HepG2 (cell line): ENCODE data around the gene HOXD1. TPM values are rescaled to one million over a fixed set of nuclear protein-coding genes. Genes with fewer than 3 reads are reported as not detected.

ENCODE experiments used
- ETV6 ChIP-seq: sonication (generic); formaldehyde crosslinking; conservative IDR thresholded peaks from 2 replicates; pipeline ENCODE4 v1.4.0; 2020; ENCODE audit warnings: missing genetic modification reagents
- FOXA3 ChIP-seq: IDR thresholded peaks from 2 replicates; pipeline ENCODE4 v1.6.1; 2016; ENCODE audit warnings: missing genetic modification reagents, missing compliant biosample characterization
- FOXK2 ChIP-seq: fragments of 450-650 bp; IDR thresholded peaks from 2 replicates; pipeline ENCODE4 v1.6.1; 2016
- FUBP1 ChIP-seq: sonication (generic); formaldehyde crosslinking; IDR thresholded peaks from 2 replicates; pipeline ENCODE4 v1.5.1; 2020; ENCODE audit warnings: missing genetic modification reagents, mild to moderate bottlenecking, borderline replicate concordance
- GTF2F1 ChIP-seq: fragments of 150-350 bp; IDR thresholded peaks from 2 replicates; pipeline ENCODE4 v1.6.1; 2014; ENCODE audit warnings: low read length
- HMG20A ChIP-seq: IDR thresholded peaks from 2 replicates; pipeline ENCODE4 v1.6.1; 2016; ENCODE audit warnings: borderline replicate concordance
- HOXA9 ChIP-seq: sonication (generic); formaldehyde crosslinking; IDR thresholded peaks from 2 replicates; pipeline ENCODE4 v1.8.1; 2022; ENCODE audit warnings: missing genetic modification reagents, mild to moderate bottlenecking, moderate library complexity, borderline replicate concordance
- NCOR1 ChIP-seq: fragments of 200-600 bp; sonication (generic); IDR thresholded peaks from 2 replicates; pipeline ENCODE4 v1.7.0; 2017; ENCODE audit warnings: antibody characterized with exemption, low read length, borderline replicate concordance
- SALL1 ChIP-seq: sonication (generic); formaldehyde crosslinking; IDR thresholded peaks from 2 replicates; pipeline ENCODE4 v1.8.0; 2022; ENCODE audit warnings: mild to moderate bottlenecking, missing genetic modification reagents
- TEF ChIP-seq: sonication (generic); formaldehyde crosslinking; IDR thresholded peaks from 2 replicates; pipeline ENCODE4 v1.5.0; 2020; ENCODE audit warnings: missing genetic modification reagents
- ZFY ChIP-seq: sonication (generic); formaldehyde crosslinking; IDR thresholded peaks from 2 replicates; pipeline ENCODE4 v1.4.0; 2020; ENCODE audit warnings: missing genetic modification reagents
- ZNF24 ChIP-seq: fragments of 450-650 bp; IDR thresholded peaks from 2 replicates; pipeline ENCODE4 v1.6.1; 2017; ENCODE audit warnings: antibody characterized with exemption, mild to moderate bottlenecking
- ZNF253 ChIP-seq: sonication (generic); formaldehyde crosslinking; IDR thresholded peaks from 2 replicates; pipeline ENCODE4 v1.8.0; 2022; ENCODE audit warnings: mild to moderate bottlenecking, missing genetic modification reagents, borderline replicate concordance
- ZNF274 ChIP-seq: sonication (generic); formaldehyde crosslinking; IDR thresholded peaks from 2 replicates; pipeline ENCODE4 v1.5.1; 2020; ENCODE audit warnings: mild to moderate bottlenecking, missing genetic modification reagents
- ZNF354B ChIP-seq: sonication (generic); formaldehyde crosslinking; IDR thresholded peaks from 2 replicates; pipeline ENCODE4 v1.8.0; 2022; ENCODE audit warnings: mild to moderate bottlenecking, missing genetic modification reagents
- ZNF639 ChIP-seq: conservative IDR thresholded peaks from 2 replicates; pipeline ENCODE4 v1.6.1; 2018; ENCODE audit warnings: missing genetic modification reagents
- ZNF737 ChIP-seq: sonication (generic); formaldehyde crosslinking; IDR thresholded peaks from 2 replicates; pipeline ENCODE4 v1.5.0; 2020; ENCODE audit warnings: missing genetic modification reagents, mild to moderate bottlenecking, borderline replicate concordance
- polyA plus RNA-seq, 8 experiments: library from polyadenylated mRNA; depleted of rRNA in 3 of 8; stranded (reverse) in 7 of 8; unstranded in 1 of 8; fragments of >200 nt; fragmentation: Illumina TruSeq in 4 of 8; extraction: Trizol in 4 of 8; gene quantifications; 2 replicates each; pipeline versions ENCODE4 v1.2.1 to v1.2.3, GENCODE V29; 2011 to 2016; ENCODE audit warnings: low read depth in 4 of 8, missing spikeins in 1 of 8, mixed read lengths in 1 of 8; ENCODE audit not compliant: insufficient read depth in 1 of 8
- total RNA-seq, 5 experiments: library from RNA; depleted of rRNA; stranded (reverse); fragments of >200 nt; fragmentation: Illumina TruSeq; extraction: Trizol; gene quantifications; 2 replicates each; pipeline ENCODE4 v1.2.3, GENCODE V29; 2016; ENCODE audit warnings: low read depth in 1 of 5
- TF ChIP-seq, protein P1 (sequence below): sonication (generic); formaldehyde crosslinking; IDR thresholded peaks from 2 replicates; pipeline ENCODE4 v1.8.1; 2023; ENCODE audit warnings: mild to moderate bottlenecking, moderate library complexity, missing genetic modification reagents
- TF ChIP-seq, protein P2 (sequence below): sonication (generic); formaldehyde crosslinking; IDR thresholded peaks from 2 replicates; pipeline ENCODE4 v1.4.0; 2020; ENCODE audit warnings: missing genetic modification reagents, mild to moderate bottlenecking, borderline replicate concordance
- TF ChIP-seq, protein P3 (sequence below), 2 experiments: sonication (generic) in 1 of 2; formaldehyde crosslinking in 1 of 2; IDR thresholded peaks; 2 replicates each; pipeline versions ENCODE4 v1.5.1 to v1.6.1; 2011 to 2020; ENCODE audit warnings: borderline replicate concordance in 1 of 2, low read depth in 1 of 2, low read length in 1 of 2, mild to moderate bottlenecking in 1 of 2, missing genetic modification reagents in 1 of 2, moderate library complexity in 1 of 2

HOXD1 gene
- total and polyA plus RNA-seq, 2 of the 13 experiments (the other 11 are each of a cell fraction or from before 2014, with no cell fraction given): 10.0 to 22.3 TPM

GRCh38 chr2:176172895-176173566 is 15.4 kb upstream of the HOXD1 start (continued):
- TF ChIP-seq FUBP1 (CRISPR knock-in tag) (no peak), ZNF639 (CRISPR knock-in tag) (no peak), HOXA9 (CRISPR knock-in tag) (no peak), HMG20A (CRISPR knock-in tag) (peak; percentile 56; the same call in 1 of the 2 replicates), ETV6 (CRISPR knock-in tag) (0 out of 2 replicates have a peak, but pooled peaks have one; percentile 48), FOXK2 (no peak), ZNF737 (CRISPR knock-in tag) (no peak), ZNF354B (no peak), SALL1 (CRISPR knock-in tag) (peak; percentile 75; the same call in 1 of the 2 replicates), ZNF274 (CRISPR knock-in tag) (no peak), GTF2F1 (no peak), NCOR1 (no peak), TEF (CRISPR knock-in tag) (no peak), FOXA3 (CRISPR knock-in tag) (peak; percentile 87), ZFY (CRISPR knock-in tag) (peak; percentile 40), ZNF24 (no peak), ZNF253 (no peak)
- TF ChIP-seq, protein P1, sequence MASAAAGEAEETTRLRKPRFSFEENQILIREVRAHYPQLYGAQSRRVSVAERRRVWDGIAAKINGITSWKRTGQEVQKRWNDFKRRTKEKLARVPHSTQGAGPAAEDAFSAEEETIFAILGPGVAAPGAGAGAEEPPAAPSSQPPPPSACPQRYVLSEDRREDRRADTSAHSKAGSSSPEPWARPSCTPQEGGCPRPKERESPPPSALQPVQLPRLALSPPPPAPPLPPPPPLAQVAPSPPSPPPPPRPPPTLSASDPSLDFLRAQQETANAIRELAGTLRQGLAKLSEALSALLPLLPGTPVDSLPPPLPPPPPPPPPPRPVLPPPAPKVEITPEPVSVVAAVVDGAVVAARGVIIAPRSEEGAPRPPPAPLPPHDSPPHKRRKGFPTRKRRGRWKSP (CRISPR knock-in tag): no peak
- TF ChIP-seq, protein P2, sequence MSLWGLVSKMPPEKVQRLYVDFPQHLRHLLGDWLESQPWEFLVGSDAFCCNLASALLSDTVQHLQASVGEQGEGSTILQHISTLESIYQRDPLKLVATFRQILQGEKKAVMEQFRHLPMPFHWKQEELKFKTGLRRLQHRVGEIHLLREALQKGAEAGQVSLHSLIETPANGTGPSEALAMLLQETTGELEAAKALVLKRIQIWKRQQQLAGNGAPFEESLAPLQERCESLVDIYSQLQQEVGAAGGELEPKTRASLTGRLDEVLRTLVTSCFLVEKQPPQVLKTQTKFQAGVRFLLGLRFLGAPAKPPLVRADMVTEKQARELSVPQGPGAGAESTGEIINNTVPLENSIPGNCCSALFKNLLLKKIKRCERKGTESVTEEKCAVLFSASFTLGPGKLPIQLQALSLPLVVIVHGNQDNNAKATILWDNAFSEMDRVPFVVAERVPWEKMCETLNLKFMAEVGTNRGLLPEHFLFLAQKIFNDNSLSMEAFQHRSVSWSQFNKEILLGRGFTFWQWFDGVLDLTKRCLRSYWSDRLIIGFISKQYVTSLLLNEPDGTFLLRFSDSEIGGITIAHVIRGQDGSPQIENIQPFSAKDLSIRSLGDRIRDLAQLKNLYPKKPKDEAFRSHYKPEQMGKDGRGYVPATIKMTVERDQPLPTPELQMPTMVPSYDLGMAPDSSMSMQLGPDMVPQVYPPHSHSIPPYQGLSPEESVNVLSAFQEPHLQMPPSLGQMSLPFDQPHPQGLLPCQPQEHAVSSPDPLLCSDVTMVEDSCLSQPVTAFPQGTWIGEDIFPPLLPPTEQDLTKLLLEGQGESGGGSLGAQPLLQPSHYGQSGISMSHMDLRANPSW (CRISPR knock-in tag): no peak
- TF ChIP-seq, protein P3, sequence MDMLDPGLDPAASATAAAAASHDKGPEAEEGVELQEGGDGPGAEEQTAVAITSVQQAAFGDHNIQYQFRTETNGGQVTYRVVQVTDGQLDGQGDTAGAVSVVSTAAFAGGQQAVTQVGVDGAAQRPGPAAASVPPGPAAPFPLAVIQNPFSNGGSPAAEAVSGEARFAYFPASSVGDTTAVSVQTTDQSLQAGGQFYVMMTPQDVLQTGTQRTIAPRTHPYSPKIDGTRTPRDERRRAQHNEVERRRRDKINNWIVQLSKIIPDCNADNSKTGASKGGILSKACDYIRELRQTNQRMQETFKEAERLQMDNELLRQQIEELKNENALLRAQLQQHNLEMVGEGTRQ (IDR thresholded peaks at IDR 0.05; ENCODE audit: low read depth, low read length): no peak
- TF ChIP-seq, protein P3 (CRISPR knock-in tag; IDR thresholded peaks at IDR 0.05; ENCODE audit: borderline replicate concordance): no peak
